Measurements from ENCODE around the gene PLEKHG7.
"Not testable (repeated sequence)": the region's sequence is repeated elsewhere in the genome, so short reads cannot be mapped to it uniquely, and the experiment has no call there.

PLEKHG7 gene, protein sequence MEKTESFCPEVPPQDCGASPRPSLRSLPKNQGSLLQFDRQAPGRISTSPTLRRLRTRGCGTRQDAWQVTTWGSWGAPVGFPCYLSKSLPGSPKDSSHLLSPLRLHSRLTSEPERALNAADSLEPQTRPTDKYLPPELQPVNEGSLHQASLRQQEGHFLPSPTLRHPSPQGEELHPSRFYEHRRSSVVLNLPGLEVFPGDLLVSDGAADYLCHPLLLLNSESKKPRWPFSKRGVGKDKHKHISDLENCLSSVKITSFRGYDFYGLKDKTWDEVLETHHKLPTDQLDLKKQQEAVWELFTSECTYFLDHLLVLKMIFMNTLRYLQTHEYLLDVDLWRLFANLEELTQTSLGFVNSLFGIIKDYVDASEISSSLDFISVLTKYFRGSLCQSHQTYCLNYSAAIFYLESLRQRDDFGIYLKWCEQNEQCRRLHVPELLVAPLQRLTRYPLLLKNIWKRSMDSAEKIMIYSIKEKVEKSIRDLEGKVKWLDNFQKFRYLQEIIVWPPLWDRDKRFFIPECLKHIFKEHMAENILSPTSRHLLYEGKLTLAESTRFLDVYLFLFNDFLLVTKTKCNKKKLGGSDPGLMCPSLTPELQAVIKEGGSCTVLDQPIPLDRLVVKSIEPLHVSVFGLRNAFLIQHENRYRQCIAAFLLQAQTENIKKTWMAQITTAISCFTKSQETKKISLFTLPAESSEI

DNA sequence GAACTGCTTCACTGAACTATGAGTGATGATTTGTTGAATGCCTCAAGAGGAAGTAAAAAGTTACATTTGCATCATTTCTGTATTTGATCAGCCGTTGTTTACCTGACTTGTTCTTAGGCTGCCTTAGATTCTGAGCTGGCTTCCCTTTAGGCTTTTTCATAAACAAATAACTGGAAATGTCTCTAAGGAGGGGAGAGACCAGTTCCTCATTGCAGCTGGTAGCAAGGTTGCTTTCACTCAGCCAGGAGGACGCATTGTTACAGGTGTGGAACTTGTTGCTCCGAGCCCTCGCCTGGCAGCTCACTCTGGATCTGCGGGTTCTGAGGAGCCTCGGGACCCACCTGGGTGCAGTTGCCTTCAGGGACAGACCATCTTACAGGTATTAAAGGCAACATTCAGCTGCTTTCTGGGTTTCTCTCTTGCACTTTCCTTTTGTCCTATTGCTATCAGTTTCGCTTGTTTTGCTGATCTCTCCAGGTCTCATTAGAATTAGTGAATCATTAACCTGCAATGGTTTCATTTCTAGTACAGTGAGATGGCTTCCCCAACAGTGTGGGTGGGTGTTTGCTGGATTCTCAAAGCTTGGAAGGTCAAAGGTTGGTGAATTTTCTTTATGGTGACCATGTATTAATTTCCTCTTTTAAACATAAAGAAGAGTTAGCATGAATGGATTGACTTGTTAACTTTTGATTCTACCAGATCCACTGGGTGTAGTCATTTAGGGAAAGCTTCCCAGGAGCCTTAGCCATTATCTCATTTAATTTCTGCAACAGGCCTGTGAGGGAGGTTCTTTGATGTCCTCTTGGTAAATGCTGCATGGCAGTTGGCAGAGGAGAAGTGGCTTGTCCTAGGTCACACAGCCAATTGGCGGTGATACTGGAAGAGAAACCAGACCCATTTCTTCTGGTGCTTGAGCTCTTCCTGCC, at the start of gene PLEKHG7:
Gene PLEKHG7, plus strand, starts transcription at position 236 of the 926 bp plus-strand sequence. CDS start 3,643 bp downstream, outside the sequence.
- in situ Hi-C loops (cut with MboI; ENCODE audit: low pct_unique_long_range_greater_than_20kb, low sequenced_read_pairs, unreplicated experiment): no loop called here
- peak; percentile 76 for DNase-seq (ENCODE audit: low spot score)
- TF ChIP-seq, protein P1, sequence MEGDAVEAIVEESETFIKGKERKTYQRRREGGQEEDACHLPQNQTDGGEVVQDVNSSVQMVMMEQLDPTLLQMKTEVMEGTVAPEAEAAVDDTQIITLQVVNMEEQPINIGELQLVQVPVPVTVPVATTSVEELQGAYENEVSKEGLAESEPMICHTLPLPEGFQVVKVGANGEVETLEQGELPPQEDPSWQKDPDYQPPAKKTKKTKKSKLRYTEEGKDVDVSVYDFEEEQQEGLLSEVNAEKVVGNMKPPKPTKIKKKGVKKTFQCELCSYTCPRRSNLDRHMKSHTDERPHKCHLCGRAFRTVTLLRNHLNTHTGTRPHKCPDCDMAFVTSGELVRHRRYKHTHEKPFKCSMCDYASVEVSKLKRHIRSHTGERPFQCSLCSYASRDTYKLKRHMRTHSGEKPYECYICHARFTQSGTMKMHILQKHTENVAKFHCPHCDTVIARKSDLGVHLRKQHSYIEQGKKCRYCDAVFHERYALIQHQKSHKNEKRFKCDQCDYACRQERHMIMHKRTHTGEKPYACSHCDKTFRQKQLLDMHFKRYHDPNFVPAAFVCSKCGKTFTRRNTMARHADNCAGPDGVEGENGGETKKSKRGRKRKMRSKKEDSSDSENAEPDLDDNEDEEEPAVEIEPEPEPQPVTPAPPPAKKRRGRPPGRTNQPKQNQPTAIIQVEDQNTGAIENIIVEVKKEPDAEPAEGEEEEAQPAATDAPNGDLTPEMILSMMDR (IDR thresholded peaks at IDR 0.05; ENCODE audit: extremely low read depth, insufficient read depth, missing control alignments): no peak

- DNase-seq (ENCODE audit: low spot score); in situ Hi-C loops (cut with MboI; ENCODE audit: low pct_unique_long_range_greater_than_20kb, low sequenced_read_pairs, unreplicated experiment): not testable (repeated sequence)
These were observed 48.5 kb upstream of the PLEKHG7 start for GRCh38 chr12:92654256-92654655.

- no peak for DNase-seq (ENCODE audit: low spot score)
- TF ChIP-seq, protein P1 (IDR thresholded peaks at IDR 0.05; ENCODE audit: extremely low read depth, insufficient read depth, missing control alignments): no peak
- in situ Hi-C loops (cut with MboI; ENCODE audit: low pct_unique_long_range_greater_than_20kb, low sequenced_read_pairs, unreplicated experiment): no loop called here
These were observed 47.9 kb upstream of the PLEKHG7 start for GRCh38 chr12:92654929-92655328.

DNA sequence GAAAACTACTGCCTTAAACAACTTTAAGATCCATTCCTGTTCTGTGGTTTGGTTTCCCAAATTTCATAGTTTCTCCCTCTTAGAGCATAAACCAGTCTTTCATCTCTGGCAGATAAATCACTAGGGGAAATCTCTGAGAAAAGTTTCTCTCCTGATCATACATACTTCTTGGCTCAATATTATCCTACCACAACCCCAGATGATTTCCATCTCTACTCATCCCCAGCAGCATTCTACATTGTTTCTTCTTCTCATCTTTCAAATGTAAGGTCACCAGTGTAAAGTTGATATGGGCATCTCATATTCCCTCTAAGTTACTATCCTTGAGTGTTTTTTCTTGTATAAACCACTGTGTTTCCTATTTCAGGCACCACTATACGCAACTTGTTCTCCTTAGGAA, 45.9 kb upstream of the PLEKHG7 start:
- TF ChIP-seq, protein P1 (IDR thresholded peaks at IDR 0.05; ENCODE audit: extremely low read depth, insufficient read depth, missing control alignments): no peak
- no peak for DNase-seq (ENCODE audit: low spot score)
- in situ Hi-C loops (cut with MboI; ENCODE audit: low pct_unique_long_range_greater_than_20kb, low sequenced_read_pairs, unreplicated experiment): no loop called here

GRCh38 chr12:92657770-92658169, 45.0 kb upstream of the PLEKHG7 start:
- in situ Hi-C loops (cut with MboI; ENCODE audit: low pct_unique_long_range_greater_than_20kb, low sequenced_read_pairs, unreplicated experiment): no loop called here
- TF ChIP-seq, protein P1 (IDR thresholded peaks at IDR 0.05; ENCODE audit: extremely low read depth, insufficient read depth, missing control alignments): no peak
- DNase-seq (ENCODE audit: low spot score): no peak

DNA sequence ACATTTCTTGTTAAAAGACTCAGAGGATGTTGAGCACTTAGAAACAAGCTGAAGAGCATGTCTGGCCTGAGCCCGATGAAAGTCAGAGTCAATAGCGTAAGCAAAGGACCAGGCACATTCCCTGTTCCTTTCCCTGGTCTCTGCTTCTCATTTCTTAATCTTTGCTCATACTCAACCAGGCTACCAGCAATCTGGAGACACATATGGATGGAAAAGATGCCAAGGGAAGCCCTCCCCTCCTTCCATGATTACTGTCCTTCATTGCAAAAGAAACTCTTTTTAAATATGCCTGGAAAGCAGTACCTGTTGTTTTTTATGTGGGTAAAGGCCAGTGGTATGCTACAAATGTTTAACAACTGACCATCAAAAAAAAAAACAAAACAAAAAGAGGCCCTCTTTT, 44.2 kb upstream of the PLEKHG7 start:
- TF ChIP-seq, protein P1 (IDR thresholded peaks at IDR 0.05; ENCODE audit: extremely low read depth, insufficient read depth, missing control alignments): no peak
- in situ Hi-C loops (cut with MboI; ENCODE audit: low pct_unique_long_range_greater_than_20kb, low sequenced_read_pairs, unreplicated experiment): no loop called here
- DNase-seq (ENCODE audit: low spot score): no peak

All from GM13977 (cell line).